Medulla oblongata (tissue), 1 donor: ENCODE results near the gene PCDH9.
A peak's percentile ranks its signal among the peaks of the same experiment; 100 is the strongest.

Experiments
- DNase-seq: peaks from one replicate; pipeline ENCODE4 v3.0.0-alpha.2; 2015; ENCODE audit errors: extremely low spot score

PCDH9 gene

GRCh38 chr13:66397133-66397532 is 833.0 kb downstream of the PCDH9 start:
- no peak for DNase-seq

GRCh38 chr13:66391322-66391721 is 838.8 kb downstream of the PCDH9 start:
- DNase-seq, result no peak

GRCh38 chr13:66378894-66379293 is 851.2 kb downstream of the PCDH9 start:
- no peak for DNase-seq

GRCh38 chr13:66377569-66377968 is 852.6 kb downstream of the PCDH9 start:
- DNase-seq, result no peak

GRCh38 chr13:66375756-66376155 is 854.4 kb downstream of the PCDH9 start:
- DNase-seq, result no peak

- DNase-seq, result no peak
These were observed 860.5 kb downstream of the PCDH9 start for GRCh38 chr13:66369666-66370065.

GRCh38 chr13:66367356-66367755 is 862.8 kb downstream of the PCDH9 start:
- DNase-seq, result no peak

- no peak for DNase-seq
These were observed 865.0 kb downstream of the PCDH9 start for GRCh38 chr13:66365101-66365500.

GRCh38 chr13:66364346-66364745 is 865.8 kb downstream of the PCDH9 start:
- DNase-seq, result no peak

- DNase-seq, result no peak
These were observed 867.7 kb downstream of the PCDH9 start for GRCh38 chr13:66362485-66362884.

GRCh38 chr13:66359910-66360552 is 870.1 kb downstream of the PCDH9 start:
- DNase-seq, result no peak

- DNase-seq, result no peak
These were observed 870.7 kb downstream of the PCDH9 start for GRCh38 chr13:66359393-66359792.

- DNase-seq, result no peak
These were observed 871.6 kb downstream of the PCDH9 start for GRCh38 chr13:66358564-66358963.

- no peak for DNase-seq
These were observed 872.7 kb downstream of the PCDH9 start for GRCh38 chr13:66357463-66357862.

GRCh38 chr13:66354879-66355751 is 875.0 kb downstream of the PCDH9 start:
- DNase-seq, result no peak

- no peak for DNase-seq
These were observed 876.5 kb downstream of the PCDH9 start for GRCh38 chr13:66353664-66354063.

- DNase-seq, result no peak
These were observed 880.2 kb downstream of the PCDH9 start for GRCh38 chr13:66349966-66350365.

GRCh38 chr13:66348745-66349690 is 881.1 kb downstream of the PCDH9 start:
- peak; percentile 55 for DNase-seq

GRCh38 chr13:66347486-66348117 is 882.5 kb downstream of the PCDH9 start:
- DNase-seq, result no peak

GRCh38 chr13:66345971-66346370 is 884.2 kb downstream of the PCDH9 start:
- DNase-seq, result peak; percentile 38

- DNase-seq, result peak; percentile 34
These were observed 884.7 kb downstream of the PCDH9 start for GRCh38 chr13:66345518-66345810.
